Activated CD4-positive, alpha-beta T cell treated with anti-CD3 and anti-CD28 coated beads, Interleukin-2, amount 50 U/mL, for 4 hours (primary cell): ENCODE results near the gene COL8A1.
"Not testable (repeated sequence)": the region's sequence is repeated elsewhere in the genome, so short reads cannot be mapped to it uniquely, and the experiment has no call there.

Experiments
- DNase-seq, 2 experiments: peaks; one replicate each; pipeline ENCODE4 v3.0.0-alpha.2; 2020

Gene COL8A1

DNA sequence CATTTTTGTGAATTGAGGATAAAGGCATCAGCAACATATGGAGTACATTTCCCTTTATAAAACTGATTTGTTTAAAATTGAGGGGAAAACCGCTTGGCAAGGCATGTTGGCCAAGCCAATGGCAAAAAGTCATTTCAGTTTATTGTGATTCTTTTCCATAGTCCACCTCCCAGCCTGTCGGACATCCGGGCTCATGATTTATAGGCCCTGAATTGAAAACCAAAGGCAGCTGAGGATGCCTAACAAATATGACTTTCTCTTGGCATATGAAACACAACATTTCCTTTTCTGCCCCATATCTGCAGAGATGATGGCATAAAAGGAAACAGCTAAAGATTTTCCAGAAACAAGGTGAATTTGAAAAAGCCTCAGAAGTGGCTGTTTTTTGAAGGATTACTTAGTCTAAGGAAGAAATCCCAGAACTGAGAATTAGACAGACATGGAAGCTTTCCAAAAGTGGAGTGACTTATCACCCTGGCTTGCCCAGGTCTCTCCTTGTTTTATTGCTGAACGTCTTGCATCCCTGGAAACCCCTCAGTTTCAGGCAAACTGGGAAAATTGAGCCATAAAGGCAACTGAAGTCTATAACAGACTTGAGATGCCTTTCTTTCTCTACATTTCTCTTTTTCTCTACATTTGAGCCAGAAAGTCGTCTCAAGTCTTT is 74.0 kb downstream of the COL8A1 start:
- no peak for DNase-seq

DNA sequence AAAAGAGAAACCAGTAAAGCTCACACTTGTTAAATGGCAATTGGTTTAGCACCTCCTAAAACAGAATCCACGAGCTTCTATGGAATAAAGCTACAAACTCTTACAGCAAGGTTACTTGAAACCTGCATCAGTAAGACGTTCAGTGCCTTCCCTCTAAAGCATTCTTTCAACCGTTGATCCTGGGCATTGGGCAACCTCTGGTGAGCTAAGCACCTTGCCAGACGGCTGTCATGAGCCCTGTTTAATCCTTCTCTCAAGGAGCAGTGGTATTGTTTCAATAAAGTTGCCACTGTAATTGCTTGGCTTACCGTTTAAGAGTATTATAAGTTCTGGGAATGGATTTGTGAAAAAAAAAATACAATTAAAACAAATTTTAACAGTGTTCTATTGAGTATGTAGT is 75.0 kb downstream of the COL8A1 start:
- no peak for DNase-seq

GRCh38 chr3:99714146-99714545 is 75.8 kb downstream of the COL8A1 start:
- DNase-seq: no peak

GRCh38 chr3:99714575-99714974 is 76.2 kb downstream of the COL8A1 start:
- DNase-seq: no peak

GRCh38 chr3:99716463-99716995 is 78.1 kb downstream of the COL8A1 start:
- no peak for DNase-seq

DNA sequence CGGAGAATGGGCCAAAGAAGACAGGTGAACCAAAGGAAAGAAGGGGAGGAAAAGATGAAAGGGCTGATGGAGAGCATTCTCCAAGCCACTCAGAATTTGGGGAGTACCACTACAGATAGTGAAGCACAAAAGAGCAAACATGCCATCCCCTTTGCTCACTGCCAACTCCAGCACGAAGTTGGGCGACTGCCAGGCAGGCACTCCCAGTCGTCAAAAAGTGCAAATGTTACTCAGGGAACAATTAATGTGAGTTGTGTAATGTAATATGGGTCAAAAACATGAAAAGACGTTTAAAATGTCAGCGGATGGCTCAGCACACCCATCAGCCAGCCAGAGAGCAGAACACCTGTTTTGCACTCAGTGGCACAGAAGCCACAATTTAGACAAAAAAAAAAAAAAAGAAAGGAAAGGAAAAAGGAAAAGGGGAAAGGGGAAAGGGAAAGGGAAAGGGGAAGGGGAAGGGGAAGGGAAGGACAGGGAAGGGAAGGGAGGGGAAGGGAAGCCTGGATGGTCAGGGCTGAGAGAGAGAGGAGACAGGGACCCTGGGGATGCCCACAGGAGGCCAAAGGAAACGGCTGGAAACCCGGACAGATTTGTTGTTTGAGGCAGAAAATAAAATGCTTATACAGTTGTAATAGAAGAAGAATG is 82.7 kb downstream of the COL8A1 start:
- no peak for DNase-seq

DNA sequence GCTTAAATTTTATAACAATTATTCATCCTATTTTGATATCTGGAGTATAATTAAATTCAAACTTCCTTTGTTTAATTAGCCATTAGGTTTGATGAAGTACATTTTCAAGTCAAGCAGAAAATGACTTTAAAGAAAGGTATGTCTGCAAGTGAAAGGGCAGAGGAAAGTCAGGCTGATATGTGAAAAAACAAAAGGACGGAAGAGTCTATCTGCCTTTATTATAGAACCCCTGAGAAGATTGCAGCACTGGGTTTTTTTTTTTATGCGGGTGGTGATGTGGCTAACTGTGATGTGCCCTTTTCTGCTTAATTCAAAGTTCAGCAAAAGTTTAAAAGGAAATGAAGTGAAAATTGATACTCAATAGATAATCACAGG is 83.2 kb downstream of the COL8A1 start:
- DNase-seq: no peak

DNA sequence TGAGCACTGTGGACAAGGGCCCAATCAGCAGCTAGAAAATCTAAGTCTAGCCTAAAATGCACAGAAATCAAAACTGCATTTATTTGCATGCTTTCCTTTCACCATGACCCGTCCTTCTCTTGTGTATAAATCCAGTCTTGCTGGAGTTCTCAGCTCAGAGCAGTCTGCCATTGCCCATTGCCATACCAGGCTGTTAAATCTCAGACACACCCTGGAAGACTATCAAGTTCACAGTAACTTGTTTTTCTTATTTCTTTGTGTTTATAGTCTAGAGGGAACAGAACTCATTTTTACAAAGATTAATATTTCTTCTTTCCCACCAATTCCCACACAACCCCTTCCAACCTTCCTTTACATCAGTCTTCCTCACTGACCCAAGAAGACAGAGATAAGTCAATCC is 85.9 kb downstream of the COL8A1 start:
- DNase-seq: no peak

- no peak for DNase-seq
Observed at GRCh38 chr3:99730870-99731269, 92.5 kb downstream of the COL8A1 start.

DNA sequence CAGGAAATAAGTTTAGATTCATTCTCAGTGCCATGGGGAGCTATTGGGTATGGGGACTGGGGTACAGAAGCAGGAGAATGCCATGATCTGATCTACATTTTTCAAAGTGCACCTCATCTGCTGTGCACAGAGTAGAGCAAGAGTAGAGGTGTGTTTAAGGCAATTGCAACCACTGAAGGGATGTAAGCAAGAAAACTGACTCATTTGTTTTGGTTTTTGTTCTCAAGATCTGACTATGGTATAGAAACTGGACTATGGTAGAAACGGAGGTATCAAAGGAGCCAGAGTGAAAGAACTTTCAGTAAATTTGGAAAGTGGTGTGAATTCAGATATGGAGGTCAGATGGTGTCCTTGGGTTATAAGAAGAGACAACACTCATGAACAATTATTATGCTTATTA is 93.1 kb downstream of the COL8A1 start:
- DNase-seq: no peak

GRCh38 chr3:99740371-99740770 is 102.0 kb downstream of the COL8A1 start:
- DNase-seq: not testable (repeated sequence)

- DNase-seq: no peak
Observed at GRCh38 chr3:99741588-99741987, 103.2 kb downstream of the COL8A1 start.

DNA sequence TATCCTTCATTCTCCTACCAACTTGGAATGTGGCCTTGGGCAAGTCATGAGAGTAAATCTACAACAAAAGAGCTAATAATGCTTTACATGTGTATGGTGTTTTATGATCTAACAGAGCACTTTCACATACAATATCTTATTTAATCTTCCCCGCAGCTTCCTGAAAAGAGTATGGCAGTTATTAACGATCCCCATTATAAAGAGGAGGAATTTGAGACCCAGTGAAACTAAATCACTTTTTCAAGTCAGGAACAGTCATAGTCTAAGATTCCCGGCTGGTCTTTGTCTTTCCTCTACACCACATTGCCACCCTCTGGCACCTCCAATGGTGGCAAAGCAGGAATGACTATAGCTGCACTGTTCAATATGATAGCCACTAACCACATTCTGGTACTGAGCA is 109.5 kb downstream of the COL8A1 start:
- DNase-seq: no peak

DNA sequence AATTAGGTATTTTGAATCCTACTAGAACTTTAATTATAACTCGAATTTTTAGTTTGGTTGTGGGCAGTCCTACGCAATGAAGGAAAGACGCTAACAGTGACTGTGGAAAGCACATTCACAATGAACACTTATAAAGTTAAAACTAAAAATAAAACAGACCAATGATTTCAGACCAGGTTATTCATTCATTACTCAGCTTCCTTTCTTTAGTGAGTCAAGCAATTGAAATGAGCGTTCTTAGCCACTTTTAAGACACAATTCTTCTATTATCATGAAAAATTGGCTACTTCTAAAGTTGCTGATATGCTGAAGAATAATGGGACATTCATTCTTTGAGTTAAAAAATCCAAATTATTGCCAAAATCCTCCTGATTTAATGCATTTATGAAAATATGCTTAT is 113.3 kb downstream of the COL8A1 start:
- no peak for DNase-seq

- DNase-seq: no peak
Observed at GRCh38 chr3:99753268-99753975, 115.0 kb downstream of the COL8A1 start.

DNA sequence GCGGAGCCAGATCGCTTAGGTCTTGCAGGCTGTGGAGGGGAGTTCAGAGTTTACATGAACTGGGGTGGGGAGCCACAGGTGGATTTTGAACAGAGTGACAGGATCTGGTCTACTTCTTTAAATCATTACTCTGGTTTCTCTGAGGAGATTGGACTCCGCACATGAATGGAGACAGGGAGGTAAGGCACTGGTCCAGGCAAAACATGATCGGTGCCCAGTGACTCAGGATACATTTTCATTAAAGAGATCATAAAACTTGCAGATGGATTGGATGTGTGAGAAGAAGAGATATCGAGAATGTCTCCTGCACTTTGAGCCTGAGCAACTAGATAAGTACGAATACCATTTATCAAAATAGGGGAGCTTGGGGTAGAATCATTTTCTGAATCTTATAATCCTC is 117.4 kb downstream of the COL8A1 start:
- DNase-seq: no peak

GRCh38 chr3:99757966-99758365 is 119.6 kb downstream of the COL8A1 start:
- no peak for DNase-seq

DNA sequence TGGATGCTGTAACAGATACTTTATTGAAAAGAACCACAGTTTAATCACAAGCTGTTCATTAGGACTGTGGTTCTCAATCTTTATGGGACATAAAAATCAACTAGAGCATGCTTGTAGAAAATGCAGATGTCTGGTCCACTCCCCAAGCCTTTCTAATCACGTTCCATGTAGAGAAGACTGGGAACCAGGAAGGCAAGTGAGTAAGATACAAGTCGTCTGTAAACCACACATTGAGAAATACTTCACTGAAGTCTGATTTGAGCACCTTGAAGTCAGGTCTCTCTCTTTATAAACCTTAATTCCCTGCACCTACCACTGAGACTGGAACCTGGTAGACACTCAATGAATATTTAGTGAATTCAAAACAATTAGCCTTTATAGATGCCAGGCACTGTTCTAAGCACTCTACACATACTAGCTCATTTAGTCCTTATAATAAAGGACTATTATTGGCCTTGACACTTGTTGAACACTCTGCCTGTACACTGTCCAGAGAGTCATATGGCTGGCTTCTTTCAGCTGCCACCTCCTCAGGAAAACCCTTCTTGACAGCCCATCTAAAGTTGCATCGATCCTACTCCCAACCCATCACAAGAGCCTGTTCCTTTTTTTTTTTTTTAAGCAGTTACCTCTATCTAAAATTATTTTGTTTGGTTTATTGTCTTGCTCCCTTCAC is 120.2 kb downstream of the COL8A1 start:
- DNase-seq: no peak

DNA sequence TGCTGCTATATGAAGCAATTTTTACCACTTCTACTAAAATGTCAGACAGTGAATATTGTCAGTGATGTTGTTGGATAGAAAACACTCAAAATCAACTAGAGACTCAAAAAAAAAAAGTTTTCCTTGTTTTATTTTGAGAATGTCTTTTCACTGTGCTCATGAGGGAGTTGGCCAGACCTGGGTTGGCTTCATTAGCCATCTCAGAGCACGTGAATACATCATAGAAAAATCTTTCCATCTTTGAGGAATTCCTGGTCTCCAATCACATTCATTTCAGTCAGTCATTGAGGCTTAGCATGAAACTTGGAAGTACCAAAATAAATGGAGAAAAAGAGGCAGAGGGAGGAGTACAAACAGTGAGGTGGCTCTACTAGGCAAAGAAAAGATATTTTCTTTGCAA is 121.6 kb downstream of the COL8A1 start:
- no peak for DNase-seq

GRCh38 chr3:99760629-99761028 is 122.2 kb downstream of the COL8A1 start:
- no peak for DNase-seq

GRCh38 chr3:99761415-99762165 is 123.2 kb downstream of the COL8A1 start:
- no peak for DNase-seq

- DNase-seq: no peak
Observed at GRCh38 chr3:99762901-99763300, 124.5 kb downstream of the COL8A1 start.

- DNase-seq: no peak
Observed at GRCh38 chr3:99764377-99764776, 126.0 kb downstream of the COL8A1 start.
